ENCODE data around the gene TMEM185A.
"Not testable (repeated sequence)": the region's sequence is repeated elsewhere in the genome, so short reads cannot be mapped to it uniquely, and the experiment has no call there.

- TF ChIP-seq CTCF (conservative IDR thresholded peaks at IDR 0.05 in 1 of 2, IDR thresholded peaks at IDR 0.05 in 1 of 2; ENCODE audit: low read depth in 1 of 2, low read length in 2 of 2); EZH2 (IDR thresholded peaks at IDR 0.05; ENCODE audit: low read length, missing control alignments): not testable (repeated sequence)
Observed at GRCh38 chrX:149549701-149550100, 81.9 kb downstream of the TMEM185A start, which contains the start of gene HSFX3.
